ENCODE results near the gene GOSR1.

The GOSR1 gene

GRCh38 chr17:30576326-30576861 lies 99.2 kb downstream of the GOSR1 start:
- DNase-seq (ENCODE audit: low read depth): no peak
